ENCODE data around the gene SMCO2. TPM values are rescaled to one million over a fixed set of nuclear protein-coding genes. Genes with fewer than 3 reads are reported as not detected.
A peak's percentile ranks its signal among the peaks of the same experiment; 100 is the strongest.

Gene SMCO2
- total RNA-seq, 1 donor from 2014 or later, result not detected

GRCh38 chr12:27468241-27468640 lies 21.7 kb downstream of the SMCO2 start:
- H3K4me1 ChIP-seq (ENCODE audit: control insufficient read depth in 3 of 3, insufficient read depth in 3 of 3, low read length in 3 of 3), result no peaks in the 10 kb centered on the region
- no peaks in the 10 kb centered on the region for H3K36me3 ChIP-seq (ENCODE audit: control insufficient read depth in 3 of 3, insufficient read depth in 3 of 3, low read length in 3 of 3)
- no peaks in the 10 kb centered on the region for H3K27me3 ChIP-seq (ENCODE audit: control insufficient read depth in 3 of 3, insufficient read depth in 3 of 3, low read length in 3 of 3)
- no peak overlapping the region for H3K27ac ChIP-seq (ENCODE audit: low read depth, low read length)
- H3K4me3 ChIP-seq (ENCODE audit: low read length in 3 of 3), result no peak overlapping the region
- no peak overlapping the region for H3K9ac ChIP-seq (ENCODE audit: low read depth in 1 of 3, low read length in 3 of 3)
- no peaks in the 10 kb centered on the region for H3K9me3 ChIP-seq (ENCODE audit: control insufficient read depth in 3 of 3, low read length in 3 of 3)

- H3K27me3 ChIP-seq (ENCODE audit: control insufficient read depth in 3 of 3, insufficient read depth in 3 of 3, low read length in 3 of 3), result no peaks in the 10 kb centered on the region
- H3K27ac ChIP-seq (ENCODE audit: low read depth, low read length), result no peak overlapping the region
- H3K9me3 ChIP-seq (ENCODE audit: control insufficient read depth in 3 of 3, low read length in 3 of 3), result no peaks in the 10 kb centered on the region
- no peak overlapping the region for H3K4me3 ChIP-seq (ENCODE audit: low read length in 3 of 3)
- no peaks in the 10 kb centered on the region for H3K36me3 ChIP-seq (ENCODE audit: control insufficient read depth in 3 of 3, insufficient read depth in 3 of 3, low read length in 3 of 3)
- H3K9ac ChIP-seq (ENCODE audit: low read depth in 1 of 3, low read length in 3 of 3), result no peak overlapping the region
- peaks cover 0 to 3% (median 1%) of the 10 kb centered on the region in 3 donors for H3K4me1 ChIP-seq (ENCODE audit: control insufficient read depth in 3 of 3, insufficient read depth in 3 of 3, low read length in 3 of 3)
These were observed 22.7 kb downstream of the SMCO2 start for GRCh38 chr12:27469176-27469736.

- Histone ChIP-seq H3K9me3 (ENCODE audit: control insufficient read depth in 3 of 3, low read length in 3 of 3) (peaks cover 0 to 8% (median 0%) of the 10 kb centered on the region in 3 donors), H3K27me3 (ENCODE audit: control insufficient read depth in 3 of 3, insufficient read depth in 3 of 3, low read length in 3 of 3) (no peaks in the 10 kb centered on the region), H3K27ac (ENCODE audit: low read depth, low read length) (no peak overlapping the region), H3K4me1 (ENCODE audit: control insufficient read depth in 3 of 3, insufficient read depth in 3 of 3, low read length in 3 of 3) (peaks cover 0 to 6% (median 3%) of the 10 kb centered on the region in 3 donors), H3K36me3 (ENCODE audit: control insufficient read depth in 3 of 3, insufficient read depth in 3 of 3, low read length in 3 of 3) (no peaks in the 10 kb centered on the region), H3K4me3 (ENCODE audit: low read length in 3 of 3) (no peak overlapping the region), H3K9ac (ENCODE audit: low read depth in 1 of 3, low read length in 3 of 3) (no peak overlapping the region)
These were observed 26.1 kb downstream of the SMCO2 start for GRCh38 chr12:27472604-27473003.

- H3K9ac ChIP-seq (ENCODE audit: low read depth in 1 of 3, low read length in 3 of 3), result no peak overlapping the region
- peaks cover 0 to 6% (median 3%) of the 10 kb centered on the region in 3 donors for H3K4me1 ChIP-seq (ENCODE audit: control insufficient read depth in 3 of 3, insufficient read depth in 3 of 3, low read length in 3 of 3)
- H3K36me3 ChIP-seq (ENCODE audit: control insufficient read depth in 3 of 3, insufficient read depth in 3 of 3, low read length in 3 of 3), result no peaks in the 10 kb centered on the region
- H3K4me3 ChIP-seq (ENCODE audit: low read length in 3 of 3), result peak overlapping the region in 1 of 3 donors; percentile 42
- H3K27ac ChIP-seq (ENCODE audit: low read depth, low read length), result no peak overlapping the region
- H3K27me3 ChIP-seq (ENCODE audit: control insufficient read depth in 3 of 3, insufficient read depth in 3 of 3, low read length in 3 of 3), result no peaks in the 10 kb centered on the region
- H3K9me3 ChIP-seq (ENCODE audit: control insufficient read depth in 3 of 3, low read length in 3 of 3), result peaks cover 4 to 12% (median 4%) of the 10 kb centered on the region in 3 donors
These were observed 27.8 kb downstream of the SMCO2 start for GRCh38 chr12:27474344-27474743.

GRCh38 chr12:27477049-27477448 lies 30.5 kb downstream of the SMCO2 start:
- Histone ChIP-seq H3K9ac (ENCODE audit: low read depth in 1 of 3, low read length in 3 of 3) (no peak overlapping the region), H3K27me3 (ENCODE audit: control insufficient read depth in 3 of 3, insufficient read depth in 3 of 3, low read length in 3 of 3) (no peaks in the 10 kb centered on the region), H3K36me3 (ENCODE audit: control insufficient read depth in 3 of 3, insufficient read depth in 3 of 3, low read length in 3 of 3) (no peaks in the 10 kb centered on the region), H3K4me3 (ENCODE audit: low read length in 3 of 3) (no peak overlapping the region), H3K4me1 (ENCODE audit: control insufficient read depth in 3 of 3, insufficient read depth in 3 of 3, low read length in 3 of 3) (peaks cover 0 to 6% (median 3%) of the 10 kb centered on the region in 3 donors), H3K9me3 (ENCODE audit: control insufficient read depth in 3 of 3, low read length in 3 of 3) (peaks cover 4 to 12% (median 4%) of the 10 kb centered on the region in 3 donors), H3K27ac (ENCODE audit: low read depth, low read length) (no peak overlapping the region)

GRCh38 chr12:27478949-27479348 lies 32.4 kb downstream of the SMCO2 start:
- Histone ChIP-seq H3K9me3 (ENCODE audit: control insufficient read depth in 3 of 3, low read length in 3 of 3) (peaks cover 4 to 12% (median 4%) of the 10 kb centered on the region in 3 donors), H3K36me3 (ENCODE audit: control insufficient read depth in 3 of 3, insufficient read depth in 3 of 3, low read length in 3 of 3) (no peaks in the 10 kb centered on the region), H3K27ac (ENCODE audit: low read depth, low read length) (no peak overlapping the region), H3K4me1 (ENCODE audit: control insufficient read depth in 3 of 3, insufficient read depth in 3 of 3, low read length in 3 of 3) (peaks cover 0 to 6% (median under 1%) of the 10 kb centered on the region in 3 donors), H3K9ac (ENCODE audit: low read depth in 1 of 3, low read length in 3 of 3) (no peak overlapping the region), H3K4me3 (ENCODE audit: low read length in 3 of 3) (no peak overlapping the region), H3K27me3 (ENCODE audit: control insufficient read depth in 3 of 3, insufficient read depth in 3 of 3, low read length in 3 of 3) (no peaks in the 10 kb centered on the region)

GRCh38 chr12:27480016-27480415 lies 33.5 kb downstream of the SMCO2 start:
- Histone ChIP-seq H3K36me3 (ENCODE audit: control insufficient read depth in 3 of 3, insufficient read depth in 3 of 3, low read length in 3 of 3) (no peaks in the 10 kb centered on the region), H3K4me1 (ENCODE audit: control insufficient read depth in 3 of 3, insufficient read depth in 3 of 3, low read length in 3 of 3) (no peaks in the 10 kb centered on the region), H3K9me3 (ENCODE audit: control insufficient read depth in 3 of 3, low read length in 3 of 3) (peaks cover 4 to 12% (median 4%) of the 10 kb centered on the region in 3 donors), H3K27ac (ENCODE audit: low read depth, low read length) (no peak overlapping the region), H3K4me3 (ENCODE audit: low read length in 3 of 3) (no peak overlapping the region), H3K27me3 (ENCODE audit: control insufficient read depth in 3 of 3, insufficient read depth in 3 of 3, low read length in 3 of 3) (no peaks in the 10 kb centered on the region), H3K9ac (ENCODE audit: low read depth in 1 of 3, low read length in 3 of 3) (no peak overlapping the region)

GRCh38 chr12:27486961-27487360 lies 40.4 kb downstream of the SMCO2 start:
- H3K4me1 ChIP-seq (ENCODE audit: control insufficient read depth in 3 of 3, insufficient read depth in 3 of 3, low read length in 3 of 3), result no peaks in the 10 kb centered on the region
- H3K9ac ChIP-seq (ENCODE audit: low read depth in 1 of 3, low read length in 3 of 3), result no peak overlapping the region
- no peaks in the 10 kb centered on the region for H3K9me3 ChIP-seq (ENCODE audit: control insufficient read depth in 3 of 3, low read length in 3 of 3)
- H3K4me3 ChIP-seq (ENCODE audit: low read length in 3 of 3), result no peak overlapping the region
- no peaks in the 10 kb centered on the region for H3K27me3 ChIP-seq (ENCODE audit: control insufficient read depth in 3 of 3, insufficient read depth in 3 of 3, low read length in 3 of 3)
- H3K36me3 ChIP-seq (ENCODE audit: control insufficient read depth in 3 of 3, insufficient read depth in 3 of 3, low read length in 3 of 3), result no peaks in the 10 kb centered on the region
- H3K27ac ChIP-seq (ENCODE audit: low read depth, low read length), result no peak overlapping the region

- Histone ChIP-seq H3K4me1 (ENCODE audit: control insufficient read depth in 3 of 3, insufficient read depth in 3 of 3, low read length in 3 of 3) (no peaks in the 10 kb centered on the region), H3K27me3 (ENCODE audit: control insufficient read depth in 3 of 3, insufficient read depth in 3 of 3, low read length in 3 of 3) (no peaks in the 10 kb centered on the region), H3K36me3 (ENCODE audit: control insufficient read depth in 3 of 3, insufficient read depth in 3 of 3, low read length in 3 of 3) (no peaks in the 10 kb centered on the region), H3K9ac (ENCODE audit: low read depth in 1 of 3, low read length in 3 of 3) (no peak overlapping the region), H3K27ac (ENCODE audit: low read depth, low read length) (no peak overlapping the region), H3K9me3 (ENCODE audit: control insufficient read depth in 3 of 3, low read length in 3 of 3) (no peaks in the 10 kb centered on the region), H3K4me3 (ENCODE audit: low read length in 3 of 3) (no peak overlapping the region)
These were observed 41.9 kb downstream of the SMCO2 start for GRCh38 chr12:27488479-27488878.

- H3K27me3 ChIP-seq (ENCODE audit: control insufficient read depth in 3 of 3, insufficient read depth in 3 of 3, low read length in 3 of 3), result no peaks in the 10 kb centered on the region
- H3K9ac ChIP-seq (ENCODE audit: low read depth in 1 of 3, low read length in 3 of 3), result no peak overlapping the region
- H3K4me3 ChIP-seq (ENCODE audit: low read length in 3 of 3), result no peak overlapping the region
- H3K4me1 ChIP-seq (ENCODE audit: control insufficient read depth in 3 of 3, insufficient read depth in 3 of 3, low read length in 3 of 3), result no peaks in the 10 kb centered on the region
- H3K36me3 ChIP-seq (ENCODE audit: control insufficient read depth in 3 of 3, insufficient read depth in 3 of 3, low read length in 3 of 3), result no peaks in the 10 kb centered on the region
- H3K27ac ChIP-seq (ENCODE audit: low read depth, low read length), result no peak overlapping the region
- H3K9me3 ChIP-seq (ENCODE audit: control insufficient read depth in 3 of 3, low read length in 3 of 3), result no peaks in the 10 kb centered on the region
These were observed 44.7 kb downstream of the SMCO2 start for GRCh38 chr12:27491226-27491625.
